GM12891 (cell line): ENCODE data around the gene ATG10.

Experiments
- DNase-seq: peaks from one replicate; pipeline ENCODE4 v3.0.0; 2011; ENCODE audit warnings: low spot score; ENCODE audit not compliant: insufficient read length
- FAIRE-seq: peaks from 2 replicates; lab custom pipeline; 2011; peaks lifted over from hg19 to GRCh38; lab: Jason Lieb, UNC
- PAX5 ChIP-seq: IDR thresholded peaks from 2 replicates; pipeline ENCODE4 v1.6.1; 2011; ENCODE audit warnings: low read length, moderate library complexity, mild to moderate bottlenecking; ENCODE audit not compliant: insufficient read depth, severe bottlenecking
- POLR2A ChIP-seq: IDR thresholded peaks from 2 replicates; pipeline ENCODE4 v1.6.1; 2011; ENCODE audit warnings: low read depth, low read length, control low read depth
- POLR2AphosphoS5 ChIP-seq: IDR thresholded peaks from 2 replicates; pipeline ENCODE4 v1.6.1; 2011; ENCODE audit warnings: low read depth, low read length, control low read depth
- POU2F2 ChIP-seq: IDR thresholded peaks from 2 replicates; pipeline ENCODE4 v1.6.1; 2011; ENCODE audit warnings: low read depth, mild to moderate bottlenecking, control low read depth, low read length, moderate library complexity
- SPI1 ChIP-seq: IDR thresholded peaks from 2 replicates; pipeline ENCODE4 v1.6.1; 2011; ENCODE audit warnings: low read depth, low read length, control low read depth
- TAF1 ChIP-seq: IDR thresholded peaks from 2 replicates; pipeline ENCODE4 v1.6.1; 2011; ENCODE audit warnings: low read depth, low read length, control low read depth

The ATG10 gene

DNA sequence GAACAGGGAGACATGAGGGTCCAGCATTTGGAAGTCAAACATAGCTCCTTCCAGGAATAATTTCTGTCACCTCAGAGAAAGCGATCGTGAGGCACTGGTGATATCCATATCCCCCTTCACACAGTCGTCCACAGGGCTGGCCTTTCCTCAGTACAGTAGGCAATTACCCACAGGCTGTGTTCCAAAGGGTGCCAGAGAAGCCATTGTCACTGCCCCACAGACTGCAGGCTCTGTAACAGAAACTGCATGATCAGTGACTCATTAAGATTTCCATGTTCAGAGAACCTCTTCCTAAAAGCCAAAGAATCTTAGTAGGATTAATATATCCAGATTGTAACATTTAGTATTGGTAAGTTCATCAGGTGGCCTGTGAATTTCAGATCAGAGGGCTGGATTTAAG lies 178.7 kb downstream of the ATG10 start:
- no peak for DNase-seq
- FAIRE-seq, result no peak
- TF ChIP-seq PAX5, result no peak
- no peak for TF ChIP-seq POU2F2
- TF ChIP-seq POLR2AphosphoS5, result no peak
- TF ChIP-seq TAF1, result no peak
- TF ChIP-seq SPI1, result no peak
- no peak for TF ChIP-seq POLR2A

DNA sequence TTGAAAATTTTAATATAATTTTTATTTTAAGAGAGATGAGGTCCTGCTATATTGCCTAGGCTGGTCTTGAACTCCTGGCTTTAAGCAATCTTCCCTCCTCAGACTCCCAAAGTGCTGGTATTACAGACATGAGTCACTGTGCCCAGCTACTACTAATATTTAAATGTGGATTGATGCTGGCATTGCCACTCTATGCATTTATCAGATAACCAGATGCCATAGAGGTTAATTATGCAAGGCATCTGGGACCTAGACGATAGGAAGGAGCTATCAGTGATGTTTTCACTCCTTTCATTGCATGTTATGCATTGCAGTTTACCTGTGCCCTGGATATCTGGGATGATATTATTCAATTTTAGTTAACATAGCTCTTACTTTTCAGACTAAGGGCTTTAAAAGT lies 179.4 kb downstream of the ATG10 start:
- no peak for FAIRE-seq
- TF ChIP-seq POLR2AphosphoS5, result no peak
- no peak for TF ChIP-seq TAF1
- no peak for TF ChIP-seq POLR2A
- DNase-seq, result no peak

DNA sequence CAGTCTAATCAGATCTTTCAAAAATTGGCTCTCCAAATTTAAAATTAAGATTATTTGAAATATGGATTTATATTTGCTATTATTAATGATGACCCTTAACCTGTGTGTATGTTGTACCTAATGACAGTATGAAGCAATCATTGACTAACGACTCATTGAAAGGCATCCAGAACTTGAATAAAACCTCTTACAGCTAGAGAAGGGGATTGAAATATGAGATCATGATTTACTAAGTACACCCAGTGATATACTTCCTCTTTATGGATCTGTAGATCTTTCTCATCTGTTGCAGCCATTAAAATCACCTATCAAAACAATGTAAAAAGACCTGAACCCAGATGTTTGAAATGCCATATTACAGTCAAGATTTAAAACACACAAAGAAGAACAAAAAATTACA lies 179.8 kb downstream of the ATG10 start:
- DNase-seq (no peak), FAIRE-seq (no peak)
- TF ChIP-seq POLR2A (no peak), POLR2AphosphoS5 (no peak), TAF1 (no peak), PAX5 (no peak)

DNA sequence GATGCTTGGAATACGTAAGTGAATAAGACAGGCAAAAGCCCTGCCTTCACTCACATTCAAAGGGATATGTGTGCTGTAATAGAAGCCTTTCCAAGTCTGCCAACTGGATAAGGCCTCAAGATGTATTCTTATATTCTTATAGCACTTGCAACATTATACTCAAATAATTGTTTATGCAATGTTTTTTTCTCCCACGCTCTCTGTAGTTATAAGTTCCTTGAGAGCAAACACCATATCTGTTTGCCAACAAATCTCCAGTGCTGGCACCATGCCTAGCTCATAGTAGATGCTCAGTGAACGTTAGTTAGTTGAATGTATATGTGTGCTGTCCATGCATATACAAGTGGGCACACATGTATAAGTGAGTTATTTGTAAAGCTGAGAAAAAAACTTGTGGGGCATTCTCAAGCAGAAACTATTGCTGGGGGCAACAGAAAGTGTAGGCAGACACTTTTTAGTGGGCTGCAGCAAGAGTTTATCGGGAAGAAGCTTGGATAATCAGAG lies 181.2 kb downstream of the ATG10 start:
- no peak for FAIRE-seq
- TF ChIP-seq SPI1, result no peak
- TF ChIP-seq POLR2A, result no peak
- no peak for TF ChIP-seq POLR2AphosphoS5
- TF ChIP-seq TAF1, result no peak
- no peak for TF ChIP-seq POU2F2
- TF ChIP-seq PAX5, result no peak

DNA sequence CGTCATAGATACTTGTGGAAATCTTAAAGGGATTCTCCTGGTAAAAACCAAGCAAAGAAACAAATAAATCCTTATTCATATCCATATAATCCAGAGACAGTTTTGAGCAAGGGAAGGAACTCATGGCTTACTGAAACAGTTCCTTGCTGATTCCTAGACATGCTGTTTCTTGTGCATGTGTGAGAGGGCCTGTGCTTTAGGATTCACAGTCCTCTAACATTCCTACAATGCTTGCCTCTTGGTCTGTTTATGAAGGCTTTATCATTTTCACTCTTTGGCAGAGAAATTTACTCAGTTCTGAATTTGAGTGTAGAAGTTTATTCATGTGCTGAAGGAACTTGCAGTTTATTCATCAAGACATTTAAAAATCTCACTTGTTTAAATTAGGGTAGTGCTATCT lies 183.0 kb downstream of the ATG10 start:
- FAIRE-seq, result no peak

More for the DNA sequence above, 181.2 kb downstream of the ATG10 start:
- no peak for DNase-seq

DNA sequence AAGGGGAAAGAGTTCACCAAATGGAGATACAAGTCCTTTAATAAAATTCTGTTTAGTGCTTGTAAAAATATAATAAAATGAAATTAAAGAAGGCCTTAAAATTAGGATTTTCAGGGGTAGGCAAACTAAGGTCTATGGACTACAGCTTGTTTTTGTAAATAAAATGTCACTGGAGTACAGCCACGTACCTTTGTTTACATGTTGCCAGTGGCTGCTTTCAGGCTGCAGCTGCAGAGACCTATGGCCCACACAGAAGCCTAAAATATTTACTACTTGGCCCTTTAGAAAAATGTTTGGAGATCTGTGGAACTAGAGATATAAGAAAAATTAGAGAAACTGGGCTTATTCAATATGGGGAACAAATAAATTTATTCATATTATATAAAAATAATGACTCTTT lies 183.5 kb downstream of the ATG10 start:
- TF ChIP-seq SPI1, result no peak
- TF ChIP-seq TAF1, result no peak
- no peak for TF ChIP-seq POLR2AphosphoS5
- DNase-seq (no peak), FAIRE-seq (no peak)

More for the DNA sequence above, 183.0 kb downstream of the ATG10 start:
- TF ChIP-seq SPI1, result no peak
- TF ChIP-seq POLR2A, result no peak
- no peak for TF ChIP-seq POU2F2
- TF ChIP-seq POLR2AphosphoS5, result no peak
- no peak for TF ChIP-seq TAF1
- TF ChIP-seq PAX5, result no peak
- DNase-seq, result no peak

DNA sequence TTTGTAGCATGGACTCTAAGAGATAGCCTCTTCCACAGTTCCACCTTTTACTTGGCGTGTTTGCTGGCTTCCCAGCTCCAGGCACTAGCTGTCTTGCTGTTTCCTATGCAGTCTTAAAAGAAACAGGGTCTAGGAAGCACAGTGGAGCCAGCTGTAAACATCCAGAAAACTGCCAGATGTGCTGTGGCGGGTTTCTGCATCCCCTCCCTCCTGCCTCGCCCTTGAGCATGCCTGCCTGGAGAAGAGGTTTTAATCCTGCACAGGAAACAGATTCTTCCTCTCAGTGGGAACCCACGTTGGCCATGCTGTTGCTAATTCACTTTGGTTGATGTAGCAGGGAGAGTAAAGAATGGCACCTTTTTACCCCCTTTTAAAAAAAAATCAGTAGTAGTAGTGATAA lies 185.1 kb downstream of the ATG10 start:
- TF ChIP-seq POU2F2 (no peak), POLR2AphosphoS5 (no peak), TAF1 (no peak), POLR2A (no peak), SPI1 (no peak)
- DNase-seq (no peak), FAIRE-seq (no peak)

DNA sequence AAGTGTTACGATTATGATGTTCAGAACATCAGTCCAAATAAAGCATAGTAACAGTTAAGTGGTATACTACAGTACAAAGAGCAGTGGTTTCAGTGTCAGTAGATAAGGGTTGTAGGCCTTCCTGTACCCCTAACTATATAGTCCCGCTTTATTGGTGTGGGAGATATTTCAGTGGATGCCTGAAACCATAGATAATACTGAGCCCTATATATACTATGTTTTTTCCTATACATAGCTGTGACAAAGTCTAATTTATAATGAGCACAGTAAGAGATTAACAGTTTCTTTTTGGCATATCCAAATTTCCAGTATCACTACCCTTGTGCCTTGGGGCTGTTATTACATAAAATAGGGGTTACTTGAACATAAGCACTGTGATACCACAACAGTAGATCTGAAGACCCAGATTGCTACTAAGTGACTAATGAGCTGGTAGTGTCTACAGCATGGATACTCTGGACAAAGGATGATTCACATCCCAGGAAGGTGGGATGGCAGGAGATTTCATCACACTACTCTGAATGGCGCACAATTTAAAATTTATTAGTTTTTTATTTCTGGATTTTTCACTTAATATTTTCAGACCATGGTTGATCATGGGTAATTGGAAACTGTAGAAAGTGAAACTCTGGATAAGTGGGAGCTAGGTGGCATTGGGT lies 187.1 kb downstream of the ATG10 start:
- TF ChIP-seq SPI1 (no peak), POLR2AphosphoS5 (no peak), PAX5 (no peak), POU2F2 (no peak)
- DNase-seq, result no peak
- no peak for FAIRE-seq

DNA sequence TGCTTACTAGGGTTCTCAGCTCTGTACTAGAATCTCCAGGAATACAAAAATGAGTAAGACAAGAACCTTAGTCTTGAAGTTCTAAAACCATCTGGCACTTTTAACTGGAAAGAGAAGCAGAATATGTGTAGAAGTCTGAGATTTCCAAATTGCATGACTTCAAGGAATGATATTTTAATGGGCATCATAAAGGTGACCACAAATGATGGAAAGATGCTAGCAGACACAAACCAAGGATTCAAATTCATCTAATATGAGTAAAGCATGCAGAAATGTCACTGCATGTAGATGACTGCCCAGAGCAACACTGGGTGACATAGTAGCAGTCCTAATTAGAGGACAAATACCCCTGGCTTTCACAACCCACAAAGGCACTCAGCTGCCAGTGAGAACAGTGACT lies 189.1 kb downstream of the ATG10 start:
- DNase-seq, result no peak
- TF ChIP-seq SPI1, result no peak
- TF ChIP-seq POLR2AphosphoS5, result no peak
- no peak for TF ChIP-seq POLR2A
- TF ChIP-seq TAF1, result no peak
- TF ChIP-seq POU2F2, result no peak
- TF ChIP-seq PAX5, result no peak
- FAIRE-seq, result no peak

DNA sequence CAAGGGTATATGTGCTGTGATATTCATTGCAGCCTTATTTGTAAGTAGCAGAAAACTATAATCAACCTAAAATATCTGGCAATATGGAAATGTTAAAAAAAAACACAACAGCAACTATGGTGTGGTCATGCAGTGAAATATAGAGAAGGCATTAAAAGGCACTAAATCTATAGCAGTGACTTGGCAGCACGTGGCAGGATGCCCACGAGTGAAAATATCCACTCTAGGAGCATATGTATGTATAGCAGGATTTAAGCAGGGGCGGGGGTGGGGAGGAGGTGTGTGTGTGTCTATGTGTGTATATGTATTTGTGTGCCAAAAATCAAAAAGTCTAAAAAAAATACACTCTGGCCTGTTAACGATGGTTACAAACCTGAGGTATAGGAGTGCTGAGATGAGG lies 190.8 kb downstream of the ATG10 start:
- DNase-seq, result no peak
- FAIRE-seq, result no peak
- TF ChIP-seq POLR2A (no peak), TAF1 (no peak)
